Natural killer cell (primary cell): ENCODE results near the gene SLC34A3. TPM values are rescaled to one million over a fixed set of nuclear protein-coding genes. Genes with fewer than 3 reads are reported as not detected.
A peak's percentile ranks its signal among the peaks of the same experiment; 100 is the strongest.

Source experiments
- ATAC-seq, 3 donors: fragments of 150-1000 bp in 2 of 3; fragments of 200-7000 bp in 1 of 3; cut with Tn5 transposase; 1 replicate in 1 of 3; 2 replicates in 2 of 3; pipeline ENCODE4 v1.10.0; 2021; ENCODE audit warnings: mild to moderate bottlenecking in 2 of 3, moderate library complexity in 2 of 3
- DNase-seq, 2 donors: peaks; one replicate each; pipeline versions ENCODE4 v3.0.0 to v3.0.0-alpha.2; 2013 to 2021; ENCODE audit warnings: mixed read lengths in 1 of 2
- H3K27ac ChIP-seq: one replicate; pipeline ENCODE4 v1.5.1; 2013; ENCODE audit warnings: mild to moderate bottlenecking, low read length
- H3K27me3 ChIP-seq: one replicate; pipeline ENCODE4 v1.6.1; 2013; ENCODE audit warnings: low read length; ENCODE audit not compliant: control insufficient read depth, insufficient read depth
- H3K36me3 ChIP-seq: one replicate; pipeline ENCODE4 v1.6.1; 2013; ENCODE audit warnings: low read length; ENCODE audit not compliant: control insufficient read depth, insufficient read depth
- H3K4me1 ChIP-seq: one replicate; pipeline ENCODE4 v1.6.1; 2013; ENCODE audit warnings: low read length; ENCODE audit not compliant: control insufficient read depth, insufficient read depth
- H3K4me3 ChIP-seq: one replicate; pipeline ENCODE4 v1.5.1; 2013; ENCODE audit warnings: low read length
- H3K9me3 ChIP-seq: one replicate; pipeline ENCODE4 v1.6.1; 2013; ENCODE audit warnings: low read length; ENCODE audit not compliant: control insufficient read depth, insufficient read depth
- H3K27ac Mint-ChIP-seq, 2 donors: one replicate each; pipeline ENCODE4 v1.8.0; 2022; ENCODE audit warnings: mild to moderate bottlenecking in 2 of 2, mixed read lengths in 2 of 2, moderate library complexity in 1 of 2
- H3K27me3 Mint-ChIP-seq, 2 donors: one replicate each; pipeline ENCODE4 v1.8.0; 2022; ENCODE audit warnings: low read depth in 2 of 2, mixed read lengths in 2 of 2
- H3K36me3 Mint-ChIP-seq: one replicate; pipeline ENCODE4 v1.8.0; 2022; ENCODE audit warnings: mixed read lengths
- H3K4me1 Mint-ChIP-seq, 2 donors: one replicate each; pipeline ENCODE4 v1.8.0; 2022; ENCODE audit warnings: mixed read lengths in 2 of 2
- H3K4me3 Mint-ChIP-seq: one replicate; pipeline ENCODE4 v1.8.0; 2022; ENCODE audit warnings: mild to moderate bottlenecking, moderate library complexity, mixed read lengths
- H3K9me3 Mint-ChIP-seq, 2 donors: one replicate each; pipeline ENCODE4 v1.8.0; 2022; ENCODE audit warnings: mixed read lengths in 2 of 2
- CTCF ChIP-seq: fragments of 200-600 bp; IDR thresholded peaks from one replicate; pipeline ENCODE4 v1.8.0; 2022; ENCODE audit warnings: antibody characterized with exemption
- WGBS: methylation state at CpG from one replicate; pipeline ENCODE4 v1.1.7; 2013; ENCODE audit warnings: missing lambda C conversion rate; ENCODE audit not compliant: insufficient coverage; 5-methylcytosine and 5-hydroxymethylcytosine counted together
- intact Hi-C: fragments of 100-400 bp; cut with micrococcal nuclease; formaldehyde crosslinking; loops from one replicate; pipeline ENCODE4 v1.14.2; 2022
- total RNA-seq, 4 donors: library from RNA; stranded (reverse); fragments of 120-200 nt in 1 of 4; gene quantifications; one replicate each; pipeline versions ENCODE4 v1.2.3 to v1.2.4, GENCODE V29; 2013 to 2022

Gene SLC34A3
- total RNA-seq, 3 donors from 2014 or later (not counting 1 experiment from before 2014, with no cell fraction given) = not detected

GRCh38 chr9:137188490-137189296 is 42.0 kb upstream of the SLC34A3 start, which contains the start of the genes ANAPC2 and SSNA1:
ANAPC2 (minus strand) TSS chr9:137188560; CDS start chr9:137188532, 28 bp downstream.
SSNA1 (plus strand) TSS chr9:137188676; CDS start chr9:137188727, 51 bp downstream.
- DNase-seq (peak; percentile 98), ATAC-seq (peak; percentile 80 to 91 (median 84))
- H3K4me1 Mint-ChIP-seq = peaks cover 20 to 44% of the 10 kb centered on the region in 2 donors
- H3K27me3 ChIP-seq = no peaks in the 10 kb centered on the region
- peak within 1 kb of the TSS; percentile 88 for H3K27ac ChIP-seq
- H3K4me3 Mint-ChIP-seq = peak within 1 kb of the TSS; percentile 96
- TF ChIP-seq CTCF = peak; percentile 38
- intact Hi-C loops = loop anchor here (1.0 kb wide), 2 partner anchors 12 to 17 kb away; partner anchors contain the start of genes NDOR1, TMEM203 and TPRN
- H3K27ac Mint-ChIP-seq = peak within 1 kb of the TSS; percentile 91 to 97
- no peaks in the 10 kb centered on the region for H3K9me3 ChIP-seq
- under 1% methylated on average over 98 of the region's 98 CpGs for WGBS
- H3K27me3 Mint-ChIP-seq = no peaks in the 10 kb centered on the region
- peak within 1 kb of the TSS; percentile 81 for H3K4me3 ChIP-seq
- no peaks in the 10 kb centered on the region for H3K9me3 Mint-ChIP-seq
- H3K36me3 Mint-ChIP-seq = no peaks in the 10 kb centered on the region
- peaks cover 38% of the 10 kb centered on the region for H3K36me3 ChIP-seq
- H3K4me1 ChIP-seq = peaks cover 43% of the 10 kb centered on the region

GRCh38 chr9:137189297-137190295 is 41.1 kb upstream of the SLC34A3 start:
- Histone ChIP-seq H3K27ac (peak overlapping the region; percentile 88), H3K9me3 (no peaks in the 10 kb centered on the region), H3K36me3 (peaks cover 29% of the 10 kb centered on the region), H3K4me1 (peaks cover 43% of the 10 kb centered on the region), H3K4me3 (peak overlapping the region; percentile 81), H3K27me3 (no peaks in the 10 kb centered on the region)
- H3K4me3 Mint-ChIP-seq = peak overlapping the region; percentile 91
- TF ChIP-seq CTCF = no peak
- intact Hi-C loops = loop anchor here (1.0 kb wide), 1 partner anchor 11 kb away; the partner anchor contains the start of gene TPRN
- no peaks in the 10 kb centered on the region for H3K36me3 Mint-ChIP-seq
- DNase-seq (no peak), ATAC-seq (no peak)
- 41% methylated on average over 23 of the region's 23 CpGs for WGBS
- no peaks in the 10 kb centered on the region for H3K27me3 Mint-ChIP-seq
- H3K9me3 Mint-ChIP-seq = no peaks in the 10 kb centered on the region
- peaks cover 20 to 37% of the 10 kb centered on the region in 2 donors for H3K4me1 Mint-ChIP-seq
- H3K27ac Mint-ChIP-seq = peak overlapping the region; percentile 91 to 97

GRCh38 chr9:137190315-137190856 is 40.3 kb upstream of the SLC34A3 start:
- 85% methylated on average over 9 of the region's 9 CpGs for WGBS
- H3K9me3 ChIP-seq = no peaks in the 10 kb centered on the region
- no peaks in the 10 kb centered on the region for H3K9me3 Mint-ChIP-seq
- H3K36me3 ChIP-seq = peaks cover 23% of the 10 kb centered on the region
- peak overlapping the region; percentile 63 for H3K4me3 Mint-ChIP-seq
- H3K4me1 Mint-ChIP-seq = peaks cover 20 to 39% of the 10 kb centered on the region in 2 donors
- DNase-seq (no peak), ATAC-seq (no peak)
- peaks cover 40% of the 10 kb centered on the region for H3K4me1 ChIP-seq
- H3K27me3 Mint-ChIP-seq = no peaks in the 10 kb centered on the region
- no peak overlapping the region for H3K4me3 ChIP-seq
- no peaks in the 10 kb centered on the region for H3K27me3 ChIP-seq
- H3K27ac ChIP-seq = peak overlapping the region; percentile 88
- TF ChIP-seq CTCF = no peak
- intact Hi-C loops = no loop called here
- H3K36me3 Mint-ChIP-seq = no peaks in the 10 kb centered on the region
- peak overlapping the region; percentile 70 to 83 for H3K27ac Mint-ChIP-seq
